Measurements from ENCODE around the gene KRTAP5-5.
"Not testable (repeated sequence)": the region's sequence is repeated elsewhere in the genome, so short reads cannot be mapped to it uniquely, and the experiment has no call there.

The KRTAP5-5 gene

DNA sequence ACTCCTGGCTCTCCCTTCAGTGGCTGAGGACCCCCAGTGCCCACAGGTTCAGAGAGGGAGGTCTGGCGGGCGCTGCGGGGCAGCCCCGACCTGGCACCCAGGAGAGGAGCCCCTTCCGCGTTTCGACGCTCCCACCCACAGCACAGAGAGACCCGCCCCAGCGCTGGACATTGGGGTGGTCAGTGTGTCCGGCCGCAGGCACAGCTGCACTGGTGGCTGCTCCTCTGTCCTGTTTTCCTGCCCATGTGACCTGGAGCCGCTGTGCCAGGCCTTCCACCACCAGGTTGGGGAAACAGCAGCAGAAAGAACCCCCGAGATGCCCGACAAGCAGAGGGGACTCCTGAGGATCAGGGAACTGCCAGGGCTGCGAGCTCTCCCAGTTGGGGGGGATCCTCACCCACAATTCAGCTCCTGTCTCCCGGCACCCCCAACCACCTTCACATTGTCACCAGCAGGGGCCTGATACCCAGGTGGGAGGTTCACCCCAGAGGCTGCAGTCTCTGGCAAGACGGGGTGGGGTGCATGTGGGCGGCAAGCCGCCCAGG is 13.6 kb downstream of the KRTAP5-5 start:
- DNase-seq, result no peak

DNA sequence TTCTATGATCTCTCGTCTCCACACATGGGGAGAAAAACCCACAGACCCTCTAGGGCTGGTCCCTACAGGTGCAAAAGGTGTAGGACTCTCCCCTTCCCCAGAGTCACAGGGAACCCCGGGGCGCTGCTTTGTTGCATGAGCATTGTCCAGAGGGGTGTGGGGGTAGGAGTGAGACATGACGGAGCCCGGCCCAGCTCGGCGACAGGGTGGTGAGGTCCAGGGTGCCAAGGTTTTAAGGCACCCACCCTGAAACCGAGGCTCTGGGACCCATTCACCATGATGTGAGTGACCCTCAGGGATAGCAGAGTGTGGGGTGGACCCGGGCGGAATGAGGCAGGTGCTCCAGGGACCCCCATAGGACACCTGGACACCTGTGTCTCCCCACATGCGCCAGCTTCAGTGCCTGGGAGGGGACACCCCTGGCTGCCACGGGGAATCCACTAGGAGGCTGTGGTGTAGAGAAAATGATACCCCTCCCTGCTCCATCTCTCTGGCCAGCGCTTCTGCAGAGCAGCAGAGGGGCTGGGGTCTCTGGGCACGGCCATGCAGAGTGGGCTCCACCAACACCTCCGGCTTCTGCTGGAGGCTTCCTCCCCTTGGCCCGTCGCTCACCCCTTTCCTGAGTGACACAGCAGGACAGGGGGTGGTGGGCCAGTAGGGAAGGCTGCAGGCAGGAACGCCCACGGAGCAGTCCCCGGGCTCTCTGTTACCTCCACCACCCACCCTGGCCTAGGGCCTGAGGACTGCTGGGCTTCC is 15.2 kb downstream of the KRTAP5-5 start:
- DNase-seq, result no peak

- DNase-seq, result no peak
Measured at GRCh38 chr11:1645357-1645821, 15.8 kb downstream of the KRTAP5-5 start.

- not testable (repeated sequence) for DNase-seq
Measured at GRCh38 chr11:1646540-1646939, 17.0 kb downstream of the KRTAP5-5 start.

DNA sequence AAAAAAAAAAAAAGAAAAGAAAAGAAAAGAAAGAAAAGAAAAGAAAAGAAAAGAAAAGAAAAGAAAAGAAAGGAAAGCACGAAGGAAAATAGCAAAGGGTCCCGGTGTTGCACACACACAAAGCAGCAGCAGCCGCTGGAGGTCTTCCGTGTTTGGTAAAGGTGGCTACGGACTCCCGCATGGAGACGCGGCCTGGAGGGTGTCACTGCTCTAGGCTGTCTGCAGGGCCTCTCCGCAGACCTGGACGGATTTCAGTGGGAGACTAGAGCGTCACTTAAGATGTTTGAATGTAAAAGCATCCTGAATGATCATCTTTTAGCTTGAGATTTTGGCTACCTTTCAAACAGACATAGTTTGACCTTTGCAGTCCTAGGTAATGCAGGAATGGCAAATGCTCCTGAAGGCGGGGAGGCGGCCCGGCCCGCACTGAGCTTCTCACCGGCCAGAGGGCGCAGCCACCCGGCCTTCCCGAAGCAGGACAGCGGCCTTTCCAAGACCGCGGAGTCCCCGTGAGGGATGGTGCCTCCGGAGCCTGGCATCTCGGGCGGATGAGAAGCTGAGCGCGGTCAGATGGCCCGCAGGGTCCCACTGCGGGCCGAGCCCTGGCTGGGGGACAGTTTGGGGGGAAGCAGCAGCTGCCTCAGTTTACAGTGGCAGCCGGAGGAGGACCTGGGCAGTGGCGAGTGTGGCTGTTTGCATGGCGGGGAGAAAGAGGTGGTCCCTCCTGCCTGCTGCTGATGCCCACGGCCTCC is 18.5 kb downstream of the KRTAP5-5 start:
- no peak for DNase-seq

DNA sequence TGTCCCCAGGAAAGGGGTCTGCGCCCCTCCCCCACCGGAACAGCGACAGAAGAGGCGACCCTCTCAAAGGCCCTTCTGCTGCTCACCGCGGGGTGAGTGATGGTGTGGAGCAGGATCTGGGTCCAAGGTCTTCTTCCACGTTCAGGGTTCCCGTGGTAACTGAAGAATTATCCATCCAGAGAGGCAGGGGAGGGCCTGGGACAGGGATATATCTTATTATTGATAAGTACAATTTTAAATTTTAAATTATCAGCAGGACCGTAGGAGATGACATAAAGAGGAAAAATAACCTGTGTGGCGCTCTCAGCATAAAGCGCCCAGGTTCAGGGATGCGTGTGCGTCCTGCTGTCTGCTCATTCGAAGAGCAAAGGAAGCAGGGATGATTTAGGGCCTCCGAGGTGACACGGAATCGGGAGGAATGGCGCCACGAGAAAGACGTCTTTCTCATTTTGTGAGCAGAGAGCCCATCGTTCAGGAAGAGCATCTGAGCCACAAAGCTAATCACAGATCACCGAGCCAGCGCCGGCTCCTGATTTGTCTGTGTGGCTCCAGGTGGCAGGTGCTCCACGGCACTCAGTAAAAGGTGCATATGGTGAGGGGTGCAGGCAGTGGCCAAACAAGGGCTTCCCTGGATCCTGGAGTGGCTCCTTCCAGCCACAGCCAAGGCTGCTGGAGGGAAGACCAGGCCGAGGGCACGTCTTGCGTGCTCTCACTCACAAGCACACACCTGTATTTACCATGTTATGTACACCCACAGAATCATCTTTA is 19.3 kb downstream of the KRTAP5-5 start:
- no peak for DNase-seq

- no peak for DNase-seq
Measured at GRCh38 chr11:1650034-1650917, 20.7 kb downstream of the KRTAP5-5 start.

DNA sequence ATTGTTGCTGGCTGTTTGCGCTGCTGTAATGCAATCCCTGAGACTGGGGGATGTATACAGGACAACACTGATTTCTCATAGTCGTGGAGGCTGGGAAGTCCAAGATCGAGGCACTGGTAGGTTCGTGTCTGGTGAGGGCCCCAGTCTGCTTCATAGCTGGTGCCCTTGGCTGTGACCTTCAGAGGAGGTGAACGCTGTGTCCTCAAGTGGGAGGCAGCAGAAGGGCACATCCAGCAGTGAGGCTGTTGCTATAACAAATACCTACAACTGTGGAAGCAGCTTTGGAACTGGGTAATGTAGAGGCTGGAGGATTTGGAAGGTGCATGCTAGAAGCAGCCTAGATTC is 21.3 kb downstream of the KRTAP5-5 start:
- DNase-seq, result no peak

DNA sequence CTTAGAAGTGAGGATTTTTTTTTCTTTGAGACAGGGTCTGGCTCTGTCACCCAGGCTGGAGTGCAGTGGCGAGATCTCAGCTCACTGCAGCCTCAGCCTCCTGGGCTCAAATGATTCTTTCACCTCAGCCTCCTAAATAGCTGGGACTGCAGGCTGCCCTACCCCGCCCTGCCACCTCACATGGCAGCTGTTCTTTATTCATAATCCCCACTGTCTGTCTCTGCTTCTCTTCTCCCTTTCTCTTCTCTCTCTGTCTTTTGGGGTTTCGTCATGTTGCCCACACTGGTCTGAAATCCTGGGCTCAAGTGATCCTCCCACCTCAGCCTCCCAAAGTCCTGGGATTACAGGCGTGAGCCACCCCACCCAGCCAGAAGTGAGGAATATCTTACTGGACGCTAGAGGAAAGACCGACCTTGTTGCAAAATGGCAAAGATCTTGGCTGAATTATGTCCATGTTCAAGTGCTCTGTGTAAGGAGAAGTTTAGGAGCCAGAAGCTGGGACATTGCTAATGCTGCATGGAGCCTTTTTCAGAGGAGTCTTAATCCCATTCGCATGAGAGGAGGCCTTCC is 21.9 kb downstream of the KRTAP5-5 start:
- DNase-seq, result no peak

DNA sequence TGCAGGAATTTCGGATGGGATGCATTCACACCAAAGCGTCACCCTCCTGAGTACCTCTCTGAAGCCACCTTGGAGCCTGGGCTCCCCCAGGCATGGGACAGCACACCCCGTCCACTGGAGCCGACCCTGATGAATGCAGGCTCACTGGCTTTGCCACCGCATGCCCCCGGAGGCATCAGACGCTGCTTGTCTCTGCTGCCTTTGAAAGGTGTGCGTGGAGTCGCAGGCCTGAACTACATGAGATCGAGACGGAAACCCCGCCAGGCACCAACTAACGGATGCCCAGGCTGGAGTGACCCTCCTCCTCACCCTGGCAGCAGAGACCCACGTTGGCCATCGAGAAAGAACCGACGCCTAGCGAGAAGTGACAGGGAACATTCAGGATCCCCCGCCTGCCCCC is 22.5 kb downstream of the KRTAP5-5 start:
- DNase-seq, result no peak

DNA sequence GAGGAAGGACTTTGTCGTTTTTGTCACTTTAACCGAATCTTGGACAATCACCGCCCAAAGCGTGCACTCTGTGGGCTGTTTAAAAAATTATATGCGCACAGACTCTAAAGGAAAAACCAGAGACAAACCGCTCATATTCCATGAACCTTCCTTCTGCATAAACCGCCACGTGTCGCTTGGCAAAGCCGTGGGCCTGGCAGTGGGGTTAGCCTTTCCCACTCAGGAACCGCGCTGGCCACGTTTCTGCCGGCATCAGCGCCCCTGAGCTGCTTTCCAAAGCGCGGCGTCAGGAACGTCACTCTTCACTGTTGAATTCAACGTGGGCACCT is 22.8 kb downstream of the KRTAP5-5 start:
- no peak for DNase-seq

- no peak for DNase-seq
Measured at GRCh38 chr11:1652771-1653540, 23.4 kb downstream of the KRTAP5-5 start.

- DNase-seq, result no peak
Measured at GRCh38 chr11:1653541-1654387, 24.2 kb downstream of the KRTAP5-5 start.

GRCh38 chr11:1654388-1655167 is 25.0 kb downstream of the KRTAP5-5 start:
- DNase-seq, result no peak

- no peak for DNase-seq
Measured at GRCh38 chr11:1655168-1656060, 25.8 kb downstream of the KRTAP5-5 start.

- DNase-seq, result no peak
Measured at GRCh38 chr11:1656061-1656441, 26.5 kb downstream of the KRTAP5-5 start.

- DNase-seq, result no peak
Measured at GRCh38 chr11:1656670-1657069, 27.1 kb downstream of the KRTAP5-5 start.

DNA sequence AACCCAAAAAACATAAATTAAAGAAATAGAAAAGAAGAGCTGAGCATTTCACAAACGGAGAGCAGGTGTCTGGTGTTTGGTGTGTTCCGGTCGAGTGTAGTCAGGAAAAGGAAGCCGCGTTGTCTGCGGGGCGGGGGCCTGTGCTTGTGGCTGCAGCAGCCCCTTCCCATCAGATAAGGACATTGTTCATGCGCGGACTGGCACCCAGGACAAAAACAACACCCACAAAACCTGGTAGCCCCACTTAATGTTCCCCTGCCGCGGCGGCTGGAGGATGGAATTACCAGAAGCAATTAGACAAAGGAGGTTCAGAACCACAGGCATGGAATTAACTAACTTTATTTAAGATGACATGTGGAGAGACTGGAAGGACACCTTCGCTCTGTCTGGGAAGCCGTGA is 29.9 kb downstream of the KRTAP5-5 start:
- no peak for DNase-seq
